SU-DHL-6 (cell line): ENCODE results near the gene AJM1.

Experiments used
- CTCF ChIP-seq: fragments of 200-600 bp; sonication (generic); IDR thresholded peaks from one replicate; pipeline ENCODE4 v1.5.1; 2017; ENCODE audit warnings: antibody characterized with exemption, mild to moderate bottlenecking, low read length, moderate library complexity; ENCODE audit not compliant: insufficient read depth, poor library complexity, severe bottlenecking
- EZH2phosphoT487 ChIP-seq: fragments of 200-600 bp; sonication (generic), shearing (Covaris generic); conservative IDR thresholded peaks from 2 replicates; pipeline ENCODE4 v1.6.1; 2018; ENCODE audit warnings: mild to moderate bottlenecking, antibody characterized with exemption, low read length, moderate library complexity, mixed read lengths

GRCh38 chr9:136860529-136860928 is 18.3 kb downstream of the AJM1 start:
- TF ChIP-seq CTCF: no peak
- TF ChIP-seq EZH2phosphoT487: no peak
